ENCODE measurements around the gene MR1.
A peak's percentile ranks its signal among the peaks of the same experiment; 100 is the strongest.
"Not testable (repeated sequence)": the region's sequence is repeated elsewhere in the genome, so short reads cannot be mapped to it uniquely, and the experiment has no call there.

The MR1 gene

DNA sequence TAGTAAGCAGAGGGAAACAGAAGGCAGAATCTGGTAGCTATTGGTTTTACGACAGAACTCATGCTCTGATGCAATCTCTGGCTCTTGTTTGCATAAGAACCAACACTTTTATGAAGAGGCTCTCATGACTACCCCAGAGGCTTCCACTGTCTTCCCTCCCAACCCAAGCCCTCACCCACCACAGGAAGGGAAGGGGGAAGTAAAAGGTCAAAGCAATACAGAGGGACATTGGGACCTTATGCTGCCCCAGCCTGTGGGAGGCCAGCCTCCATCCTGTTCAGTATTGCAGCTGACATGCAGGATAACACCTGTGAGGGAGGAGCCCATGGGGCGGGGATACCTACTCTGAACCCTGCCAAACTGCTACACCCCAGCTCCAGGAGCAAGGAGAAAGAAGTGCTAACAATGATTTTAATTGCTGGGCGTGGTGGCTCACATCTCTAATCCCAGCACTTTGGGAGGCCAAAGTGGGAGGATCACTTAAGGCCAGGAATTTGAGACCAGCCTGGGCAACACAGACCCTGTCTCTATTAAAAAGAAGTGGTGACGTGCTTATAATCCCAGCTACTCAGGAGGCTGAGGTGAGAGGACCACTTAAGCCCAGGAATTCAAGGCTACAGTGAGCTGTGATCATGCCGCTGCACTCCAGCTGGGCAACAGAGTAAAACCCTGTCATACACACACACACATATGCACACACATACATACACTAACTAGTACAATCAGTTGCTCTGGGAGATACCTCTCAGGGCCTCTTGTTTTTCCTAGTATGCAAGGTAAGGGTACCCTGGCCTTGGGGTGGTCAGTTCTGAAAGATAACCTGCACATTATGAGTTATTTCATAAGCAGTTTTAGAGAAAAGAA, 9.5 kb downstream of the MR1 start:
- Mint-ChIP-seq H3K4me3 (peak overlapping the region; percentile 36), H3K36me3 (peaks cover 63% of the 10 kb centered on the region), H3K4me1 (peaks cover 63% of the 10 kb centered on the region), H3K9me3 (no peaks in the 10 kb centered on the region), H3K27ac (peak overlapping the region; percentile 98)
- no peak for DNase-seq (ENCODE audit: low spot score in 2 of 2)
- no peak for ATAC-seq

DNA sequence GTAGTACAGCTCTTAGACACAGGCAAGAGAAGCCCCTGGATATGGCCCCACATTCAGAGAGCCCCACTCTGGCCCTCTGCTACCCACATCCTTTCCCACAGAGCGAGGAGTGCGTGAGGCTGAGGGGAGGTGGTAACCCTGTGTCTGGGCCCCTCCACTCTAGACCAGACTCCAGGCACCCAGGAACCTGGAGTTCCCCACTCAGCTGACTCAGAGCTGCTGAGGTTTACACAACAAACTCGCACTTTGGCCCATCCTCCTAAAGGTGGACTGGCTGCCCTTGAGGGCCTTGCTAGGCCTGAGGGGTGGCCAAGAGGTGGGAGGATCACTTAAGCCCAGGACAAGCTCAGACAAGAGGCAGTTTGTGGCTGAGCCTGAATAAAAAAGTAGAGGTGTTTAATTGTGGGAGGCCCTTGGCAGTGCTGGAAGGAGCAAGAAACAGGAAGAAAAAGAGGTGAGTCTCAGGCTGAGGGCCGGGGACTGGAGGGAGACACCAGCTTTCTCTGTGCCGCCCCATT, 10.7 kb downstream of the MR1 start:
- ATAC-seq (peak; percentile 100), DNase-seq (ENCODE audit: low spot score in 2 of 2) (peak; percentile 47 to 81)
- H3K27ac Mint-ChIP-seq: peak overlapping the region; percentile 98
- peaks cover 66% of the 10 kb centered on the region for H3K36me3 Mint-ChIP-seq
- H3K4me3 Mint-ChIP-seq: peak overlapping the region; percentile 76
- H3K4me1 Mint-ChIP-seq: peaks cover 54% of the 10 kb centered on the region
- no peaks in the 10 kb centered on the region for H3K9me3 Mint-ChIP-seq

DNA sequence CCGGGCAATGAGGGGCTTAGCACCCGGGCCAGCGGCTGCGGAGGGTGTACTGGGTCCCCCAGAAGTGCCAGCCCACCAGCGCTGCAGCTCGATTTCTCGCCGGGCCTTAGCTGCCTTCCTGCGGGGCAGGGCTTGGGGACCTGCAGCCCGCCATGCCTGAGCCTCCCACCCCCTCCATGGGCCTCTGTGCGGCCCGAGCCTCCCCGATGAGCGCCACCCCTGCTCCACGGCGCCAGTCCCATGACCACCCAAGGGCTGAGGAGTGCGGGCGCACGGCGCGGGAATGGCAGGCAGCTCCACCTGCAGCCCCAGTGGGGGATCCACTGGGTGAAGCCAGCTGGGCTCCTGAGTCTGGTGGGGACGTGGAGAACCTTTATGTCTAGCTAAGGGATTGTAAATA, 12.2 kb downstream of the MR1 start:
- H3K27ac Mint-ChIP-seq; H3K9me3 Mint-ChIP-seq; DNase-seq (ENCODE audit: low spot score in 2 of 2); ATAC-seq; H3K4me3 Mint-ChIP-seq: not testable (repeated sequence)
- Mint-ChIP-seq H3K4me1 (peaks cover 48% of the 10 kb centered on the region), H3K36me3 (peaks cover 66% of the 10 kb centered on the region)

DNA sequence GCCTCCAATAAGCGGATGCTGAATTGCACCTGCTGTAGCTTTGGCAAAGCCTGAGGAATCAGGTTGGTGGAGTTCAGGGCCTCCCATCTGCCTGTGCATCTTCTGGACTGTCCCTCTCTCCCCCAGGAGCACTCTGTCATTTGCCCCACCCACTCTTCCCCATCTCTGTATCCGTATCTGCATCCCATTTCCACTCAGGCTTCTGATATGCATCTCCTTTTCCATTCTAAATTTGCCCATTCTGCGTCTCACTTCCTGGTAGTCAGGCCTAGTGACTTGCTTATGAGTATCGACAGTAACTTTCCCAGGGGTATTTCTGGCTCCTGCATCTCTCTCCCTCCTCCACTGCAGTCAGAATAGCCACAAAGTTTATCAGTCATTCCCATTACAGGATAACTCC, 15.6 kb downstream of the MR1 start:
- H3K36me3 Mint-ChIP-seq: peaks cover 69% of the 10 kb centered on the region
- H3K27ac Mint-ChIP-seq: peak overlapping the region; percentile 53
- peaks cover 29% of the 10 kb centered on the region for H3K4me1 Mint-ChIP-seq
- H3K9me3 Mint-ChIP-seq: no peaks in the 10 kb centered on the region
- H3K4me3 Mint-ChIP-seq: no peak overlapping the region
- ATAC-seq (no peak), DNase-seq (ENCODE audit: low spot score in 2 of 2) (no peak)

DNA sequence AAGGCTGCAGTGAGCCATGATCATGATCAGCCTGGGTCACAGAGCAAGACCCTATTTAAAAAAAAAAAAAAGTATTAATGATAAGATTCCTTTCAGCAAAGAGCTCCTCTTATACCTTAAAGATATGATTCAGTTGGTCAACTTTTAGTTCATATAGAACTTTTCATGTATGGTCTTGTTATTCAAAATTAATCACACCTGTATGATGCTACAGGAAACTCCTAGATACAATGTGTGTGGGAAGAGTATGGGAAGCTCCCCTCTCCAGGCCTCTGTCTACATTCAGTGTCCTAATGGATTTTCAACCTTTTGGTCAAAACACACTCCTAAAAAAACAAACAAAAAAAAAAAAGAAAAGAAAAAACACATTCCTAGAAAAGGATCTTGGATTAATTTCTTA, 17.1 kb downstream of the MR1 start:
- DNase-seq (ENCODE audit: low spot score in 2 of 2): no peak
- no peak for ATAC-seq
- Mint-ChIP-seq H3K36me3 (peaks cover 68% of the 10 kb centered on the region), H3K4me3 (no peak overlapping the region), H3K27ac (peak overlapping the region; percentile 3), H3K9me3 (no peaks in the 10 kb centered on the region), H3K4me1 (peaks cover 18% of the 10 kb centered on the region)

DNA sequence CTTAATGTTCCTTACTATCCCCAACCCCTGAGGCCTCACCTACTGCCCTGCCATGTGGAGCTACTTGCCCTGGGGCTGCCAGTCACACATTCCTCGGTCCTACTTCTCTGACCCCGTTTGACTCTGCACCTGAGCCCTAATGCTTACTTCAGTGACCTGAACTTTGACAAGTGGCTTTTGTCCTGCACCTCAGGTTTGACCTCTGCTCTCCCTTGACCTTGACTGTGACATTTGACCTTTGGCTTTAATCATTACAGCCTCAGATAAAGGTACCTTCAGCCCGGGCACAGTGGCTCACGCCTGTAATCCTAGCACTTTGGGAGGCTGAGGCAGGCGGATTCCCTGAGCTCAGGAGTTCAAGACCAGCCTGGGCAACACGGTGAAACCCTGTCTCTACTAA, 22.8 kb downstream of the MR1 start:
- Mint-ChIP-seq H3K36me3 (peaks cover 39% of the 10 kb centered on the region), H3K4me3 (no peak overlapping the region), H3K9me3 (peaks cover 7% of the 10 kb centered on the region), H3K27ac (peak overlapping the region; percentile 65), H3K4me1 (peaks cover 6% of the 10 kb centered on the region)
- ATAC-seq (no peak), DNase-seq (ENCODE audit: low spot score in 2 of 2) (no peak)

DNA sequence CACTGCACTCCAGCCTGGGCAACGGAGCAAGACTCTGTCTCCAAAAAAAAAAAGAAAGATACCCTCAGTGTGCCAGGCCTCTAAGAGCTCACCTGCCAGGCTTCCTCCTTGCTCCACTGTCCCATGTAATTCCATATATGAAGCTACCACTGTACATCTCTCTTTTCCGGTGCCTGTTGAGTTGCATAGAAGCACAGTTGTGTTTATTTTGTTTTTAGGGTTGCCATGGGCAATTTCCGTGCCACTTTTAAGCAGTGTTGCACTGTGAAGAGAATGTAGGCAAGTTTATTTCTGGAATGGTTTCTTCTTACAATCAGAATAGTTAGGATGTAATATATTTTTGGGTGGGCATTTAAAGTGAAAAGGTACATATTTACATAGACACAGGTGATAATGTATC, 23.3 kb downstream of the MR1 start:
- H3K9me3 Mint-ChIP-seq: peaks cover 7% of the 10 kb centered on the region
- peaks cover 36% of the 10 kb centered on the region for H3K36me3 Mint-ChIP-seq
- no peak overlapping the region for H3K4me3 Mint-ChIP-seq
- peaks cover 10% of the 10 kb centered on the region for H3K4me1 Mint-ChIP-seq
- ATAC-seq (no peak), DNase-seq (ENCODE audit: low spot score in 2 of 2) (no peak)
- H3K27ac Mint-ChIP-seq: peak overlapping the region; percentile 65

DNA sequence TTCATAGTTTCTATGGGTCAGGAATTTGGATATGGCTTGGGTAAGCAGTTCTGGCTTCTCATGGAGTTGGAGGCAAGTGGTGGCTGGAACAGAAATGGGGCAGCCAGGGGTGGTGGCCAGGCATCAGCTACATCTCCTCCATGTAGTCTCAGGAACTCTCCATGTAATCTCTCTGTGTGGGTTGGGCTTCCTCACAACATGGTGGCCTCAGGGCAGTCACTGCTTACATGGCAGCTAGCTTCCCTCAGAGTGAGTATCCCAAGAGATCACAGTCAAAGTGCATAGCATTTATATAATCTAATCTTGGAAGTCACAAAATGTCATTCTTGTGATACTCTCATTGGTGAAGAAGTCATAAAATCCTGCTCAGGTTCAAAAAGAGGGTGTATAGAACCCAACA, 25.7 kb downstream of the MR1 start:
- DNase-seq (ENCODE audit: low spot score in 2 of 2) (no peak), ATAC-seq (no peak)
- Mint-ChIP-seq H3K4me3 (no peak overlapping the region), H3K4me1 (peaks cover 29% of the 10 kb centered on the region), H3K9me3 (peaks cover 7% of the 10 kb centered on the region), H3K36me3 (peaks cover 17% of the 10 kb centered on the region), H3K27ac (no peak overlapping the region)

DNA sequence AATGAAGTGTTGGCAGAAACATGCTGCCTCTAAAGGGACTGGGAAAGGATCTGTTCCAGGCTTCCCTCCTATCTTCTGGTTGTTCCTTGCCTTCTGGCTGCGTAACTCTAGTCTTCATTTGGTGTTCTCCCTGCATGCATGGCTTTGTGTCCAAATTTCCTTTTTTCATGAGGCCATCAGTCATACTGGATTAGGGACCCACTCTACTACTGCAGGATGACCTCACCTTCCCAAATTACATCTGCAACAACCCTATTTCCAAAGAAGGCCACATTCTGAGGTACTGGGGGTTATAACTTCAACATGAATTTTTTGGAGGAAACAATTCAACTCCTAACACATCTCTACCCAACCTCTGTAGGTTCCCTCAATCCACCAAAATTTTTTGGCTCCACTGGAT, 26.3 kb downstream of the MR1 start:
- Mint-ChIP-seq H3K36me3 (peaks cover 11% of the 10 kb centered on the region), H3K4me1 (peaks cover 31% of the 10 kb centered on the region), H3K27ac (no peak overlapping the region), H3K9me3 (peaks cover 7% of the 10 kb centered on the region), H3K4me3 (no peak overlapping the region)
- ATAC-seq: no peak
- no peak for DNase-seq (ENCODE audit: low spot score in 2 of 2)

DNA sequence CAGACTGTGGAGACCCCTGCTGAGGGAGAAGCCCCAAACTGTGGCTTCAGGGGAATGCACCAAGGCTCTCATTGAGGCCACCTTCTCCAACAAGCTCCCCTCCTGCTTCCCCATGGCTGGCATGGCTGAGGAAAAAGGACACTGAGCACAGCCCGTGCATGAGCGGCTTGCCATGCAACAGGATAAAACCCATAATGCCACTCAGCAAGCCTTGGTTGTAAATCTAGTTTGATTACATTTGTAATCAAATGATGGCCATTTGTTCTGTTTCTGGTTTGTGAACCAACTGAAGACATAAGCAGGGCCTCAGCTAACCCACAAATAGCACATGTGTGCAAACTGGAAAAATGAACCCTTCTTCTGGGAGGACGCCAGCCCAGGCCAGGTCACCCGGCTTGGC, 27.2 kb downstream of the MR1 start:
- peaks cover 31% of the 10 kb centered on the region for H3K4me1 Mint-ChIP-seq
- not testable (repeated sequence) for H3K4me3 Mint-ChIP-seq; DNase-seq (ENCODE audit: low spot score in 2 of 2); H3K27ac Mint-ChIP-seq; H3K36me3 Mint-ChIP-seq; ATAC-seq; H3K9me3 Mint-ChIP-seq

DNA sequence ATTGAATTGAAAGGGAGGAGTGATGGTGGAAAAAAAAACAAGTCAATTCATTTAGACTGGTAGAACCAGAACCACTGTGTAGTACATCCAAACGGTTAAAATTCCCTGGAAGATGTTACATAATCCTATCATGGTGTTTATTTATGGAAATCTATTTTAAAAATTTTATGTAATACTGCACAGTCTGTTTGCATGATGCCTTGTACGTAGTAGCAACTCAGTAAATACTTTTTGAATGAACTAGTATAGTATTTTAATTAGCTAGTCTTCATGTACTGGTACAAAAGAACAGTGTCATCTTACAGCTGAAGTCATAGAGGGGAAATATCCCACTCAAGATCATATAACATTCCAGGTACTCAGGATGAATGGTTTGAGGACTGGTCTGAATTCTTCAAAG, 27.7 kb downstream of the MR1 start:
- H3K36me3 Mint-ChIP-seq: peaks cover 9% of the 10 kb centered on the region
- peaks cover 31% of the 10 kb centered on the region for H3K4me1 Mint-ChIP-seq
- no peak overlapping the region for H3K27ac Mint-ChIP-seq
- DNase-seq (ENCODE audit: low spot score in 2 of 2) (no peak), ATAC-seq (no peak)
- peaks cover 7% of the 10 kb centered on the region for H3K9me3 Mint-ChIP-seq
- H3K4me3 Mint-ChIP-seq: peak overlapping the region; percentile 77

DNA sequence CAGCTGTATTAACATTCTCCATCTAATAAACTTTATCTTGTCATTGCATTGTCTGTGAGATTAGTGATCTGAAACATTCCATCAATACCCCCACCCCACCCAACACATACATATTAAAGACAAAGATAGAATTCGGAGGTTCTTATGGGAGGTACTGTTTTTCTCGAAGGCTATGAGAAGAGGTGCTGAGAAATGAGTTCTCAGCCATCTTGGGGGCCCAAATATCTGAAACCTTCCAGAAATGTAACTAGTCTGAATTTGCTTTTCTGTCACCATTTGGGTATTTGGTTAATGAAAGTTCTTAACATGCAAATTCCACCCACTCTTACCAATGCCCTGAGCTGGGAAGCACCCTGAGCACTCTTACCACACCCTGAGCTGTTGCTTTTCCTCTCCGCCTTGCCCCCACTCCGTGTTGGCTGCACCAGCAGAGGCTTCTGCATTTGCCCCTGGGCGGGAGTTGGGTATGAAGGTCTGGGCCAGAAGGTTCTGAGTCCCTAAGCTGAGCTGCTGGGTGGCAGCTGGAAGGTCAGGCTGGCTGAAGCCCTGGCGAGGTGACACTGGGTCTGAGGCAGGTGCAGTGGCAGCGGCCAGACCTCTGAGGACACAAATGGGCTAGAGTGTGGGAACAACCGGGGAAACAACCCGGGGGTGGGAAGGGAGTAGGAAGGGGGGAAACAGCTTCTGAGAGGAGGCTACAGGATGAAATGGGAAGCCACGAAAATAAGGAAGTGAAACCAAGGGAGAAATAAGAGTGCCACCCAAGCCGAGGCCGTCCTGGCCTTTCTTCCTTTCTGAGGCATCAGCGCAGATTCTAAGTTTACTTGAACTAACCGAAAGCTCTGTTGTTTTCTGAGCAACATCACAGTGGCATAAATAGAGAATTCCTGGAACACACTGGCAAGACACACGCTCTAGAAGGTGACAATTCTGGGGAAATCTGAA, 28.4 kb downstream of the MR1 start:
- DNase-seq (ENCODE audit: low spot score in 2 of 2) (peak in 1 of 2 donors; percentile 74), ATAC-seq (peak; percentile 78)
- Mint-ChIP-seq H3K36me3 (peaks cover 2% of the 10 kb centered on the region), H3K27ac (peak overlapping the region; percentile 97), H3K4me3 (peak overlapping the region; percentile 77), H3K9me3 (peaks cover 7% of the 10 kb centered on the region), H3K4me1 (peaks cover 31% of the 10 kb centered on the region)

DNA sequence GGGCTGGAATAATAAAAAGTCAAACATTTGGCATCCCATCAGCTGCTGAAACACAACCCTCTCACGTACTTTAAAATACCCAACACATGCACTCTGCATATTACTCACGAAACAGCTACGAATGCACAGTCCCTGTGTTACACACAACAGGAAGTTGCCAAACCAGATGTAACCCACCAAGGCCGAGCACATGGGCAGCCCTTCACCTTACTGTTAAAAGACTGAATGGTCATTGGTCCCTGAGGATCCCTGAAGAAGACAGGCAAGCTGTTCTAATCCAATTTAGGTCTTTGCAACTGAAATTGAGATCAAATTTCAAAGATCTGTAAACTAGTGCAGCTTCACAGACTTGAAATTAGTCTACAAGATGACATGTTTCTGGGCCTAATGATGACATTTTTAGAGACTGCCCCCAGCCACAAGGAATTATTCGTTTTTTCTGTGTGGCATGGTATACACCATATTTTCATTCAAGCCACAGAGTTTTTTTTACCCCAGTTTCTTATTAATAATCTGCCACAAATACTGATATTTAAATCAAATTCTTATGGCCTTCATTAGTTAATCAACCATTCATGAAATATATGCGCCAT, 29.1 kb downstream of the MR1 start:
- DNase-seq (ENCODE audit: low spot score in 2 of 2) (peak in 1 of 2 donors; percentile 32), ATAC-seq (peak; percentile 98)
- H3K27ac Mint-ChIP-seq: peak overlapping the region; percentile 97
- H3K9me3 Mint-ChIP-seq: peaks cover 7% of the 10 kb centered on the region
- no peaks in the 10 kb centered on the region for H3K36me3 Mint-ChIP-seq
- peaks cover 31% of the 10 kb centered on the region for H3K4me1 Mint-ChIP-seq
- peak overlapping the region; percentile 77 for H3K4me3 Mint-ChIP-seq

DNA sequence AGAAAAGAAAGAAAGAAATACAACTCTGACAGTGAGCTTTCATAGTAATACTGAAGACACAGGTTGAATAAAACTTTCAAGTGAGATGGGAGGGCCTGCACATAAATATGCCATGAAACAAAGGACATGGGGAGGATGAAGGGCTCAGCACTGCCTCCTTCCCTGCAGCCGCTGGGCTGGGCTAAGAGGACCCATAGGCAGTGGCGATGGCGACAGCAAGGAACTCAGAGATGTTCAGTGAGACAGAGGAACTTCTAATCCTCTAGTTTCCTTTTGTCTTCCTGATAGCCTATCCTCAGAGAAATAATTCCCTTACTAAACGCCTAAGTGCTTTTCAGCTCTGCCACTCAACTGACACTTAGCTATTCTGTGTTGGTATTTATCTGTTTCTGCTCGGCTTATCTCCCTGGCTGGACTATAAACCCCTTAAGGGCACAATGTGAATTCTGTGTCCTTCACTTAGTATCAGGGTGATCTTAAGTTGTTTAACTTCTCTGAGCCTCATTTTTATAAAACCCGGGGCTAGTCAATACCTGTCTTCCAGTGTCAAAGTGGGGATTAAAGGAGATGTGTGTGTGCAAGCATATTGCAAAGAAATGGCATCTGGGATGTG, 30.3 kb downstream of the MR1 start:
- H3K27ac Mint-ChIP-seq: no peak overlapping the region
- no peak for DNase-seq (ENCODE audit: low spot score in 2 of 2)

DNA sequence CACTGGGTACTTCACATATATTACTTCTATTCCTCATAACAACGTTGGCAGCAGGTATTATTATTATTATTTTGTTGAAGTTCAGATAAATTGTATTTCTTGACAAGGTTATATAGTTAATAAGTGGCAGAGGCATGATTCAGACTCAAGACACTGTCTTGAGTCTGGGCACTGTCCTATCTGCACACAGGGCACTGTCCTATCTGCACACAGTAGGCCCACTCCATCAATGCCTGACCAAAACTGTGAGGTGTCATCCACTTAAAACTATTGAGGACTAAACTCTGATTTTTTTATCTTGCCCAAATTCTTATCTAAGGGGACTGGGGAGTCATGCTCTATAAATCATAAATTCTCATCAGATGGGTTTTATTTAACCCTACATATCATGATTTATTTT, 30.9 kb downstream of the MR1 start:
- DNase-seq (ENCODE audit: low spot score in 2 of 2) (no peak), ATAC-seq (no peak)
- Mint-ChIP-seq H3K27ac (no peak overlapping the region), H3K9me3 (peaks cover under 1% of the 10 kb centered on the region), H3K4me1 (peaks cover 31% of the 10 kb centered on the region), H3K36me3 (no peaks in the 10 kb centered on the region), H3K4me3 (no peak overlapping the region)

More for the DNA sequence above, 30.3 kb downstream of the MR1 start:
- Mint-ChIP-seq H3K4me3 (no peak overlapping the region), H3K4me1 (peaks cover 31% of the 10 kb centered on the region), H3K9me3 (peaks cover 4% of the 10 kb centered on the region), H3K36me3 (no peaks in the 10 kb centered on the region)
- ATAC-seq: no peak
